ENCODE results near the gene PTPRD. TPM values are rescaled to one million over a fixed set of nuclear protein-coding genes. Genes with fewer than 3 reads are reported as not detected.

Gene PTPRD
- total RNA-seq, 1 donor from 2014 or later = 15.6 TPM

- Histone ChIP-seq H3K27me3 (ENCODE audit: low read depth) (no peaks in the 10 kb centered on the region), H3K4me3 (no peak overlapping the region), H3K9me3 (replicated peaks) (no peaks in the 10 kb centered on the region), H3K36me3 (no peaks in the 10 kb centered on the region), H3K27ac (replicated peaks) (no peak overlapping the region), H3K4me1 (no peaks in the 10 kb centered on the region)
- no peak for DNase-seq
- TF ChIP-seq CTCF (IDR thresholded peaks at IDR 0.05; ENCODE audit: borderline replicate concordance) = no peak
- intact Hi-C loops (cut with micrococcal nuclease) = no loop called here
Measured at GRCh38 chr9:9901624-9902023, 711.2 kb downstream of the PTPRD start.

- intact Hi-C loops (cut with micrococcal nuclease) = no loop called here
- Histone ChIP-seq H3K27me3 (ENCODE audit: low read depth) (no peaks in the 10 kb centered on the region), H3K4me3 (no peak overlapping the region), H3K9me3 (replicated peaks) (no peaks in the 10 kb centered on the region), H3K36me3 (no peaks in the 10 kb centered on the region), H3K4me1 (no peaks in the 10 kb centered on the region), H3K27ac (replicated peaks) (no peak overlapping the region)
- DNase-seq = no peak
- TF ChIP-seq CTCF (IDR thresholded peaks at IDR 0.05; ENCODE audit: borderline replicate concordance) = no peak
Measured at GRCh38 chr9:9893837-9894236, 719.0 kb downstream of the PTPRD start.

GRCh38 chr9:9892217-9892616 is 720.6 kb downstream of the PTPRD start:
- DNase-seq = no peak
- H3K27ac ChIP-seq (replicated peaks) = no peak overlapping the region
- intact Hi-C loops (cut with micrococcal nuclease) = no loop called here
- H3K4me3 ChIP-seq = no peak overlapping the region
- H3K36me3 ChIP-seq = no peaks in the 10 kb centered on the region
- no peaks in the 10 kb centered on the region for H3K27me3 ChIP-seq (ENCODE audit: low read depth)
- no peak for TF ChIP-seq CTCF (IDR thresholded peaks at IDR 0.05; ENCODE audit: borderline replicate concordance)
- no peaks in the 10 kb centered on the region for H3K4me1 ChIP-seq
- H3K9me3 ChIP-seq (replicated peaks) = no peaks in the 10 kb centered on the region

GRCh38 chr9:9881692-9882091 is 731.1 kb downstream of the PTPRD start:
- no peak for DNase-seq
- intact Hi-C loops (cut with micrococcal nuclease) = no loop called here
- H3K27me3 ChIP-seq (ENCODE audit: low read depth) = no peaks in the 10 kb centered on the region
- no peak overlapping the region for H3K4me3 ChIP-seq
- no peak for TF ChIP-seq CTCF (IDR thresholded peaks at IDR 0.05; ENCODE audit: borderline replicate concordance)
- H3K9me3 ChIP-seq (replicated peaks) = no peaks in the 10 kb centered on the region
- H3K27ac ChIP-seq (replicated peaks) = no peak overlapping the region
- no peaks in the 10 kb centered on the region for H3K4me1 ChIP-seq
- H3K36me3 ChIP-seq = no peaks in the 10 kb centered on the region

GRCh38 chr9:9874270-9874669 is 738.5 kb downstream of the PTPRD start:
- Histone ChIP-seq H3K36me3 (no peaks in the 10 kb centered on the region), H3K27me3 (ENCODE audit: low read depth) (no peaks in the 10 kb centered on the region), H3K9me3 (replicated peaks) (no peaks in the 10 kb centered on the region), H3K27ac (replicated peaks) (no peak overlapping the region), H3K4me1 (no peaks in the 10 kb centered on the region), H3K4me3 (no peak overlapping the region)
- TF ChIP-seq CTCF (IDR thresholded peaks at IDR 0.05; ENCODE audit: borderline replicate concordance) = no peak
- DNase-seq = no peak
- intact Hi-C loops (cut with micrococcal nuclease) = no loop called here
